ENCODE data around the gene FILIP1L. TPM values are rescaled to one million over a fixed set of nuclear protein-coding genes. Genes with fewer than 3 reads are reported as not detected.

FILIP1L gene
- total RNA-seq (0.28 and 0.45 TPM in 2 replicates), polyA plus RNA-seq (0.75 and 0.82 TPM in 2 replicates)

DNA sequence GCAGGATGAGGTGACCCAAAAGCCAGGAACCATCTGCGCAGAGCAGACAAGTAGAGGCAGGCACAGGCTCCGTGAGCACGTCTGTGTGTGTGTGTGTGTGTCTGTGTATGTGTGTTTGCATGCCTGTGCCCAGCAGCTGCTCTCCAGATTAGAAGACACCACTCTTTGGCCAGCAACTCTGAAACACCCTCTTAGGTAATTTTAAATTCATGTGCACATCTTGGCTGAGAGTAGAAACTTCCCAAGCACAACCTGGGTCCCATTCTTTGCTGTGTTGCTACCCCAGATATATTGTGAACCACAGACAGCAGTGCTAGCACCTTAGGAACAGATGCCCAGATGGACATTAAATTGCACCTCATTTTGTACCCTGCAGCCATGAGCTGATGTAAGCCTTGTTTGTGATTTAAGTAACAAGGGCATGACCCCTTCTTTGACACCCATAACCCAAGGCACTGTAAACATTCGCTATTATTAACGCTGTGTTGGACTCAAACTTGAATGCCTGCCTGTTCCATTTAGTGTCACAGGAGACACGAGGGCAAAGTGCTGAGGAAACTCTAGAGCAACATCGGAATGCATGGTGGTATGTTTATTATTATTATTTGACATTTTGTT lies at the start of gene FILIP1L:
Gene FILIP1L (minus strand): TSS at position 89 of the 618 bp plus-strand sequence.
- Histone ChIP-seq H3K27ac (no peak within 1 kb of the TSS), H3K36me3 (no peaks in the 10 kb centered on the region), H3K9me3 (ENCODE audit: low read depth) (no peaks in the 10 kb centered on the region), H3K27me3 (no peaks in the 10 kb centered on the region), H3K4me3 (no peak within 1 kb of the TSS), H3K4me1 (ENCODE audit: low read depth) (no peaks in the 10 kb centered on the region)
- DNase-seq (ENCODE audit: low read depth in 1 of 2, low spot score in 1 of 2) = no peak
- TF ChIP-seq, protein P1, sequence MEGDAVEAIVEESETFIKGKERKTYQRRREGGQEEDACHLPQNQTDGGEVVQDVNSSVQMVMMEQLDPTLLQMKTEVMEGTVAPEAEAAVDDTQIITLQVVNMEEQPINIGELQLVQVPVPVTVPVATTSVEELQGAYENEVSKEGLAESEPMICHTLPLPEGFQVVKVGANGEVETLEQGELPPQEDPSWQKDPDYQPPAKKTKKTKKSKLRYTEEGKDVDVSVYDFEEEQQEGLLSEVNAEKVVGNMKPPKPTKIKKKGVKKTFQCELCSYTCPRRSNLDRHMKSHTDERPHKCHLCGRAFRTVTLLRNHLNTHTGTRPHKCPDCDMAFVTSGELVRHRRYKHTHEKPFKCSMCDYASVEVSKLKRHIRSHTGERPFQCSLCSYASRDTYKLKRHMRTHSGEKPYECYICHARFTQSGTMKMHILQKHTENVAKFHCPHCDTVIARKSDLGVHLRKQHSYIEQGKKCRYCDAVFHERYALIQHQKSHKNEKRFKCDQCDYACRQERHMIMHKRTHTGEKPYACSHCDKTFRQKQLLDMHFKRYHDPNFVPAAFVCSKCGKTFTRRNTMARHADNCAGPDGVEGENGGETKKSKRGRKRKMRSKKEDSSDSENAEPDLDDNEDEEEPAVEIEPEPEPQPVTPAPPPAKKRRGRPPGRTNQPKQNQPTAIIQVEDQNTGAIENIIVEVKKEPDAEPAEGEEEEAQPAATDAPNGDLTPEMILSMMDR (IDR thresholded peaks at IDR 0.05; ENCODE audit: low read depth, low read length) = no peak

DNA sequence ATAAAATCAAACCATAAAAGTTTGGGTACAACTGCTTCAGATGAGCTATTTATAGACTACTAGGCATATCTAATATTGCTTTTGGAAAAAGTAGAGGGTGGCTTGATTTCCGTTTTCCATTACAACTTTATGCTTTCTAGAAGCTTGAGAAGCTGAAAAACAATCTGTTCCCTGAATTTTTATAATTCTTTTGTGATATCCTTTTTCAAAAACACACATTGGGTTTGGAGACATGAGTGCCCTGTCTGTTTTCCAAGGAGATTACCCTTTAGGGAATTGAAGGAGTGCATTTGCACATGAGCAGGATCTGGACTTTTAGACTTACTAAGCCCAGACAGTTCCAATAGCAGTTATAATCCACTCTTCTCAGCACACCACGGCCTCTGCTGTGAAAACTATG lies 49.5 kb upstream of the FILIP1L start:
- H3K36me3 ChIP-seq = no peaks in the 10 kb centered on the region
- TF ChIP-seq, protein P1 (IDR thresholded peaks at IDR 0.05; ENCODE audit: low read depth, low read length) = no peak
- H3K4me3 ChIP-seq = no peak overlapping the region
- no peak overlapping the region for H3K27ac ChIP-seq
- no peaks in the 10 kb centered on the region for H3K9me3 ChIP-seq (ENCODE audit: low read depth)
- DNase-seq (ENCODE audit: low read depth in 1 of 2, low spot score in 1 of 2) = no peak
- H3K4me1 ChIP-seq (ENCODE audit: low read depth) = peaks cover 20% of the 10 kb centered on the region
- no peaks in the 10 kb centered on the region for H3K27me3 ChIP-seq

DNA sequence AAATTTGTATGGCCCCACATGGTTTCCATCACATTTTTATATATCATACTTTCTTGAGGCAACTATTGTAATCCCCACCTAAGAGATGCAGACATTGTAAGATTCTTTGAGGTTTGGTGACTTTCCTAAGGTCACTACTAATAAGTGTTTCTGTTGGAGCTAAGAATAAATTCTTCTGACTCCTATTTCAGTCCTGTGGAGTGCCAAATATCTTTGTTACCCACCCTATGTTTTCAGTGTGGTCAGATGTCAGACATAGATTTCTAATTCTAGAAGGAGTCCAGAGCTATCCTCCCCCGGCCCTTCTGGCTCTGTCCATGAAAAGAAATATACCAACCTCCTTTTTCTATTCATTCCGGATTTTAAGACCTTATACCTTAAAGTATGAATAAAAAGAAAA lies 46.2 kb upstream of the FILIP1L start:
- H3K4me1 ChIP-seq (ENCODE audit: low read depth) = peaks cover 38% of the 10 kb centered on the region
- H3K27ac ChIP-seq = no peak overlapping the region
- no peak overlapping the region for H3K4me3 ChIP-seq
- no peaks in the 10 kb centered on the region for H3K9me3 ChIP-seq (ENCODE audit: low read depth)
- no peaks in the 10 kb centered on the region for H3K36me3 ChIP-seq
- no peaks in the 10 kb centered on the region for H3K27me3 ChIP-seq
- DNase-seq (ENCODE audit: low read depth in 1 of 2, low spot score in 1 of 2) = no peak
- TF ChIP-seq, protein P1 (IDR thresholded peaks at IDR 0.05; ENCODE audit: low read depth, low read length) = no peak

DNA sequence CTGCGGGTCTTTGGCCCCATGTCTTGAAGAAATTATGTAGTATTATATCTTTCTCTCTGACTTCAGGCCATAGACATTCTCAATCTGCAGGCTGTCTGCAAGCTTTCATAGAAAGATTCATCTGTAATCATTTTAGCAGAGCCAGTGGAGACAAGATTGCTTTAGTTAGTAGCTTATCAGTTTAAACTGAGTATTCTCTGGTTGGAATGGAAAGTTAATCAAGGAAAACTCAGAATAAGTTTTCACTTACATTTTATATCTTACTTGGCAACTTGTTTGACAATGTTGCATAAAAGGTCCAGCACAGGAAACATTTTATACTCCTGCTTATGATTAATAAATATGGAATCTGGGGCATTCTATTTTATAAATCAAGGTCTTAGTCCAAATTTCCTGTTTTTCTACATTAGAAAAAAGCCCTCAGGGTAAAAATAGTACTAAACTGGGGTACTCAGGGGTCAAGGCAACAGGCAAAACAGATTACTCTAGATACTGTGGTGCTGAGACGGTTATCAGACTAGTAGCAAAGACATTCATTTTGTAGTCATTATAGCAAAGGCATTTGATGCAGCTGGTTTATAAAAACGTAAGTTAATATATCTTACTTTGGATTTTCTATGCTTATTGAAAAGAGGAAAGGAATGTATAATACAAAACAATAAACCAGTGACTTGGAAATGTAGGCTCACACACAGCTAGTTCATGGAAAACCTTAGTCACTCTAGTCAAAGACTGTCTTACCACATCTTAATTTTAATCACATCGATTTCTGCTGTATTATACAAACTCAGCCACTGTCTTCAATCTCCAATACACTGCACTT lies 45.2 kb upstream of the FILIP1L start:
- Histone ChIP-seq H3K4me1 (ENCODE audit: low read depth) (peaks cover 38% of the 10 kb centered on the region), H3K27me3 (no peaks in the 10 kb centered on the region), H3K27ac (no peak overlapping the region), H3K4me3 (no peak overlapping the region), H3K9me3 (ENCODE audit: low read depth) (no peaks in the 10 kb centered on the region), H3K36me3 (no peaks in the 10 kb centered on the region)
- DNase-seq (ENCODE audit: low read depth in 1 of 2, low spot score in 1 of 2) = peak in 1 of 2 donors; percentile 68
- TF ChIP-seq, protein P1 (IDR thresholded peaks at IDR 0.05; ENCODE audit: low read depth, low read length) = no peak

DNA sequence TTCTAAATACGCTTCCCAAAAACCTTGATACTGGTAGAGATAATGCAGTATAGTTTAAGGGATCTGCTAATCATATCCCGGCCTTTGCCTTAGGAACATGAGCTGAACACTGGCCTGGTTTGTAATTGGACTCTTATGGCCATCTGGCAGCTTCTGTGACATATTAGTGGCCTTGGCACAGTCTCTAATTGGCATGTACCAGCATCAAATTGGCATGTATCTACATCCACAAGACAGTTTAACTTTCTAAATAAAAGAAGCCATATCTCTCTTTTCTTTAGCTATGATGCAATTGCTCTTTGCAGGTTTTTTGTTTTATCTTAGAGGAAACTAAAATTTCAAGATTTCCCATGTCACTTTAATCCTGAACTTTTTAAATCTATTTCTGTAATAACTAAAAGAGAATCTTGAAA lies 44.6 kb upstream of the FILIP1L start:
- TF ChIP-seq, protein P1 (IDR thresholded peaks at IDR 0.05; ENCODE audit: low read depth, low read length) = no peak
- Histone ChIP-seq H3K4me1 (ENCODE audit: low read depth) (peaks cover 38% of the 10 kb centered on the region), H3K36me3 (no peaks in the 10 kb centered on the region), H3K27ac (no peak overlapping the region), H3K4me3 (no peak overlapping the region), H3K27me3 (no peaks in the 10 kb centered on the region), H3K9me3 (ENCODE audit: low read depth) (no peaks in the 10 kb centered on the region)
- no peak for DNase-seq (ENCODE audit: low read depth in 1 of 2, low spot score in 1 of 2)
